ENCODE results near the gene TMEM123.

The TMEM123 gene

GRCh38 chr11:102411142-102411541 is 41.4 kb downstream of the TMEM123 start:
- Histone ChIP-seq H3K79me1 (ENCODE audit: low read length) (no peaks in the 10 kb centered on the region), H3K18ac (ENCODE audit: low read length) (no peak overlapping the region), H3K4me3 (ENCODE audit: low read depth, low read length) (no peak overlapping the region), H2BK5ac (ENCODE audit: low read depth, low read length, poor library complexity) (no peak overlapping the region), H3K9ac (ENCODE audit: low read length) (no peak overlapping the region), H3K23ac (ENCODE audit: low read length) (no peak overlapping the region), H3K4ac (ENCODE audit: low read depth, low read length) (peak overlapping the region; percentile 30), H3K27me3 (ENCODE audit: insufficient read depth, low read length) (no peaks in the 10 kb centered on the region), H3K79me2 (ENCODE audit: control insufficient read depth, insufficient read depth, low read length, poor library complexity) (no peaks in the 10 kb centered on the region), H2BK120ac (ENCODE audit: insufficient read depth, low read length, poor library complexity) (no peak overlapping the region), H4K91ac (ENCODE audit: low read depth, low read length) (no peak overlapping the region), H3K9me3 (ENCODE audit: insufficient read depth, low read depth, low read length) (no peaks in the 10 kb centered on the region), H2AFZ (ENCODE audit: insufficient read depth, low read length, poor library complexity) (no peak overlapping the region), H3K4me2 (ENCODE audit: low read length) (no peak overlapping the region), H4K8ac (ENCODE audit: low read depth, low read length) (no peak overlapping the region), H3K14ac (ENCODE audit: low read length) (no peak overlapping the region), H3K4me1 (ENCODE audit: control insufficient read depth in 1 of 2, insufficient read depth in 2 of 2, low read length in 2 of 2) (peaks cover 5 to 9% of the 10 kb centered on the region in 2 experiments), H2AK5ac (ENCODE audit: low read length) (no peak overlapping the region), H2BK12ac (ENCODE audit: low read length) (no peak overlapping the region), H4K12ac (ENCODE audit: low read depth, low read length) (no peak overlapping the region), H3K36me3 (ENCODE audit: control insufficient read depth in 1 of 2, insufficient read depth in 2 of 2, low read length in 2 of 2) (no peaks in the 10 kb centered on the region), H3K27ac (ENCODE audit: low read depth, low read length) (peak overlapping the region; percentile 46)
- no peak for DNase-seq
- no CpG with 5 or more reads among the region's 7 CpGs for WGBS (ENCODE audit: extremely low coverage, insufficient coverage, insufficient read length)

- Histone ChIP-seq H3K27me3 (ENCODE audit: insufficient read depth, low read length) (no peaks in the 10 kb centered on the region), H3K27ac (ENCODE audit: low read depth, low read length) (peak overlapping the region; percentile 50), H3K4me1 (ENCODE audit: control insufficient read depth in 1 of 2, insufficient read depth in 2 of 2, low read length in 2 of 2) (peaks cover 5 to 9% of the 10 kb centered on the region in 2 experiments), H3K4ac (ENCODE audit: low read depth, low read length) (no peak overlapping the region), H3K36me3 (ENCODE audit: control insufficient read depth in 1 of 2, insufficient read depth in 2 of 2, low read length in 2 of 2) (no peaks in the 10 kb centered on the region), H2AFZ (ENCODE audit: insufficient read depth, low read length, poor library complexity) (no peak overlapping the region), H3K4me3 (ENCODE audit: low read depth, low read length) (no peak overlapping the region), H4K12ac (ENCODE audit: low read depth, low read length) (no peak overlapping the region), H2AK5ac (ENCODE audit: low read length) (no peak overlapping the region), H3K23ac (ENCODE audit: low read length) (no peak overlapping the region), H3K4me2 (ENCODE audit: low read length) (no peak overlapping the region), H2BK5ac (ENCODE audit: low read depth, low read length, poor library complexity) (no peak overlapping the region), H3K79me2 (ENCODE audit: control insufficient read depth, insufficient read depth, low read length, poor library complexity) (no peaks in the 10 kb centered on the region), H3K18ac (ENCODE audit: low read length) (no peak overlapping the region), H3K14ac (ENCODE audit: low read length) (no peak overlapping the region), H2BK120ac (ENCODE audit: insufficient read depth, low read length, poor library complexity) (no peak overlapping the region), H3K9me3 (ENCODE audit: insufficient read depth, low read depth, low read length) (no peaks in the 10 kb centered on the region), H4K8ac (ENCODE audit: low read depth, low read length) (no peak overlapping the region), H3K79me1 (ENCODE audit: low read length) (no peaks in the 10 kb centered on the region), H2BK12ac (ENCODE audit: low read length) (no peak overlapping the region), H4K91ac (ENCODE audit: low read depth, low read length) (no peak overlapping the region), H3K9ac (ENCODE audit: low read length) (no peak overlapping the region)
- DNase-seq: no peak
- WGBS (ENCODE audit: extremely low coverage, insufficient coverage, insufficient read length): no CpG with 5 or more reads among the region's 5 CpGs
Measured at GRCh38 chr11:102410382-102410784, 42.2 kb downstream of the TMEM123 start.

- peaks cover 0 to 3% of the 10 kb centered on the region in 2 experiments for H3K36me3 ChIP-seq (ENCODE audit: control insufficient read depth in 1 of 2, insufficient read depth in 2 of 2, low read length in 2 of 2)
- no peak for DNase-seq
- no peaks in the 10 kb centered on the region for H3K79me1 ChIP-seq (ENCODE audit: low read length)
- no peak overlapping the region for H4K91ac ChIP-seq (ENCODE audit: low read depth, low read length)
- peaks cover 5 to 9% of the 10 kb centered on the region in 2 experiments for H3K4me1 ChIP-seq (ENCODE audit: control insufficient read depth in 1 of 2, insufficient read depth in 2 of 2, low read length in 2 of 2)
- H3K9me3 ChIP-seq (ENCODE audit: insufficient read depth, low read depth, low read length): no peaks in the 10 kb centered on the region
- no peak overlapping the region for H3K4ac ChIP-seq (ENCODE audit: low read depth, low read length)
- no CpG with 5 or more reads among the region's 1 CpG for WGBS (ENCODE audit: extremely low coverage, insufficient coverage, insufficient read length)
- no peak overlapping the region for H3K4me3 ChIP-seq (ENCODE audit: low read depth, low read length)
- H3K27me3 ChIP-seq (ENCODE audit: insufficient read depth, low read length): no peaks in the 10 kb centered on the region
- no peak overlapping the region for H3K18ac ChIP-seq (ENCODE audit: low read length)
- no peak overlapping the region for H4K8ac ChIP-seq (ENCODE audit: low read depth, low read length)
- H3K4me2 ChIP-seq (ENCODE audit: low read length): no peak overlapping the region
- H3K14ac ChIP-seq (ENCODE audit: low read length): no peak overlapping the region
- no peak overlapping the region for H2AFZ ChIP-seq (ENCODE audit: insufficient read depth, low read length, poor library complexity)
- H2AK5ac ChIP-seq (ENCODE audit: low read length): no peak overlapping the region
- H3K23ac ChIP-seq (ENCODE audit: low read length): no peak overlapping the region
- no peak overlapping the region for H2BK120ac ChIP-seq (ENCODE audit: insufficient read depth, low read length, poor library complexity)
- H3K9ac ChIP-seq (ENCODE audit: low read length): no peak overlapping the region
- H3K79me2 ChIP-seq (ENCODE audit: control insufficient read depth, insufficient read depth, low read length, poor library complexity): no peaks in the 10 kb centered on the region
- H4K12ac ChIP-seq (ENCODE audit: low read depth, low read length): no peak overlapping the region
- H2BK5ac ChIP-seq (ENCODE audit: low read depth, low read length, poor library complexity): no peak overlapping the region
- H2BK12ac ChIP-seq (ENCODE audit: low read length): no peak overlapping the region
- no peak overlapping the region for H3K27ac ChIP-seq (ENCODE audit: low read depth, low read length)
Measured at GRCh38 chr11:102408339-102408738, 44.2 kb downstream of the TMEM123 start.

GRCh38 chr11:102407901-102408300 is 44.7 kb downstream of the TMEM123 start:
- no peak overlapping the region for H3K4me3 ChIP-seq (ENCODE audit: low read depth, low read length)
- H4K91ac ChIP-seq (ENCODE audit: low read depth, low read length): no peak overlapping the region
- H3K9me3 ChIP-seq (ENCODE audit: insufficient read depth, low read depth, low read length): no peaks in the 10 kb centered on the region
- peaks cover 5 to 9% of the 10 kb centered on the region in 2 experiments for H3K4me1 ChIP-seq (ENCODE audit: control insufficient read depth in 1 of 2, insufficient read depth in 2 of 2, low read length in 2 of 2)
- H3K9ac ChIP-seq (ENCODE audit: low read length): no peak overlapping the region
- H2AFZ ChIP-seq (ENCODE audit: insufficient read depth, low read length, poor library complexity): no peak overlapping the region
- H3K23ac ChIP-seq (ENCODE audit: low read length): no peak overlapping the region
- H3K4me2 ChIP-seq (ENCODE audit: low read length): no peak overlapping the region
- no peak overlapping the region for H2AK5ac ChIP-seq (ENCODE audit: low read length)
- no peak overlapping the region for H2BK12ac ChIP-seq (ENCODE audit: low read length)
- no peak overlapping the region for H4K8ac ChIP-seq (ENCODE audit: low read depth, low read length)
- no peaks in the 10 kb centered on the region for H3K79me1 ChIP-seq (ENCODE audit: low read length)
- no CpG with 5 or more reads among the region's 3 CpGs for WGBS (ENCODE audit: extremely low coverage, insufficient coverage, insufficient read length)
- H2BK120ac ChIP-seq (ENCODE audit: insufficient read depth, low read length, poor library complexity): no peak overlapping the region
- H3K36me3 ChIP-seq (ENCODE audit: control insufficient read depth in 1 of 2, insufficient read depth in 2 of 2, low read length in 2 of 2): peaks cover 3% of the 10 kb centered on the region in 2 experiments
- H4K12ac ChIP-seq (ENCODE audit: low read depth, low read length): no peak overlapping the region
- DNase-seq: peak; percentile 15 to 77
- H3K27ac ChIP-seq (ENCODE audit: low read depth, low read length): no peak overlapping the region
- H2BK5ac ChIP-seq (ENCODE audit: low read depth, low read length, poor library complexity): no peak overlapping the region
- H3K4ac ChIP-seq (ENCODE audit: low read depth, low read length): no peak overlapping the region
- H3K79me2 ChIP-seq (ENCODE audit: control insufficient read depth, insufficient read depth, low read length, poor library complexity): no peaks in the 10 kb centered on the region
- H3K18ac ChIP-seq (ENCODE audit: low read length): no peak overlapping the region
- no peak overlapping the region for H3K14ac ChIP-seq (ENCODE audit: low read length)
- no peaks in the 10 kb centered on the region for H3K27me3 ChIP-seq (ENCODE audit: insufficient read depth, low read length)
